HepG2 (cell line): ENCODE results near the gene IGHMBP2. TPM values are rescaled to one million over a fixed set of nuclear protein-coding genes. Genes with fewer than 3 reads are reported as not detected.

Source experiments
- ATAC-seq: fragments of 200-7000 bp; cut with Tn5 transposase; 3 replicates; pipeline ENCODE4 v1.9.1; 2020; ENCODE audit warnings: mild to moderate bottlenecking, moderate library complexity
- BruUV-seq: library from RNA; stranded (reverse); fragments of 400-500 nt; replicated peaks from 2 replicates; lab custom pipeline; 2021; lab: Mats Ljungman, UMichigan
- CTCF ChIA-PET: fragments of 300-600 bp; formaldehyde crosslinking; extraction: SDS; loops from one replicate; lab custom pipeline; 2021; ENCODE audit warnings: low total read pairs, inconsistent platforms, low intra/inter-chr PET ratio; lab: Yijun Ruan, JAX
- POLR2A ChIA-PET: fragments of 350-600 bp; sonication (Branson Sonifier 250); formaldehyde crosslinking; loops from one replicate; lab custom pipeline; 2020; ENCODE audit warnings: antibody characterized with exemption, inconsistent platforms; lab: Yijun Ruan, JAX
- DNase-seq: peaks from one replicate; pipeline ENCODE4 v3.0.0-alpha.2; 2015; ENCODE audit warnings: low spot score
- FAIRE-seq: peaks from 3 replicates; lab custom pipeline; 2011; peaks lifted over from hg19 to GRCh38; lab: Jason Lieb, UNC
- H2AFZ ChIP-seq: one replicate; pipeline ENCODE4 v1.6.1; 2011; ENCODE audit warnings: low read length, inconsistent platforms
- H3K27ac ChIP-seq: fragments of 300-600 bp; 3 replicates; pipeline ENCODE4 v1.8.0; 2011; ENCODE audit warnings: mixed run types, mild to moderate bottlenecking, mixed read lengths, low read length, inconsistent platforms; ENCODE audit not compliant: insufficient read depth; ENCODE audit errors: extremely low read length
- H3K27me3 ChIP-seq, 2 experiments: fragments of 200-600 bp in 1 of 2; 2 replicates in 1 of 2; 3 replicates in 1 of 2; pipeline versions ENCODE4 v1.6.0 to v1.8.0; 2011; ENCODE audit warnings: low read length in 2 of 2, mild to moderate bottlenecking in 2 of 2, moderate library complexity in 2 of 2, inconsistent platforms in 1 of 2; ENCODE audit not compliant: insufficient read depth in 2 of 2, control insufficient read depth in 1 of 2
- H3K36me3 ChIP-seq, 2 experiments: fragments of 200-600 bp in 1 of 2; replicated peaks in 1 of 2; 2 replicates in 1 of 2; 3 replicates in 1 of 2; pipeline versions ENCODE4 v1.5.1 to v1.8.0; 2011; ENCODE audit warnings: low read length in 2 of 2, inconsistent platforms in 1 of 2; ENCODE audit not compliant: insufficient read depth in 2 of 2, control insufficient read depth in 1 of 2
- H3K4me1 ChIP-seq: 2 replicates; pipeline ENCODE4 v1.5.1; 2012; ENCODE audit warnings: low read length, inconsistent platforms; ENCODE audit not compliant: insufficient read depth
- H3K4me2 ChIP-seq: 2 replicates; pipeline ENCODE4 v1.6.0; 2011; ENCODE audit warnings: low read depth, low read length, inconsistent platforms
- H3K4me3 ChIP-seq, 3 experiments: fragments of 200-600 bp in 1 of 3; sonication (generic), shearing (Covaris generic) in 1 of 3; replicated peaks in 1 of 3; 2 replicates each; pipeline ENCODE4 v1.5.1; 2011 to 2016; ENCODE audit warnings: low read length in 3 of 3, inconsistent platforms in 2 of 3, low read depth in 2 of 3, mild to moderate bottlenecking in 2 of 3, control low read depth in 1 of 3, mixed read lengths in 1 of 3; ENCODE audit not compliant: insufficient read depth in 1 of 3
- H3K79me2 ChIP-seq: one replicate; pipeline ENCODE4 v1.6.1; 2011; ENCODE audit warnings: low read length, inconsistent platforms; ENCODE audit not compliant: insufficient read depth
- H3K9ac ChIP-seq: 2 replicates; pipeline ENCODE4 v1.6.0; 2011; ENCODE audit warnings: mild to moderate bottlenecking, low read depth, low read length, inconsistent platforms; ENCODE audit not compliant: insufficient read depth
- H3K9me3 ChIP-seq: 2 replicates; pipeline ENCODE4 v1.5.1; 2012; ENCODE audit warnings: mild to moderate bottlenecking, low read length
- H4K20me1 ChIP-seq: 2 replicates; pipeline ENCODE4 v1.6.0; 2011; ENCODE audit warnings: inconsistent platforms, mild to moderate bottlenecking, low read length, moderate library complexity; ENCODE audit not compliant: insufficient read depth
- ETV5 ChIP-seq: IDR thresholded peaks from 2 replicates; pipeline ENCODE4 v1.6.1; 2018; ENCODE audit warnings: missing biosample characterization, missing genetic modification reagents, inconsistent platforms, borderline replicate concordance
- MEIS1 ChIP-seq: sonication (generic); formaldehyde crosslinking; IDR thresholded peaks from 2 replicates; pipeline ENCODE4 v1.9.0; 2021; ENCODE audit warnings: mild to moderate bottlenecking, missing genetic modification reagents, moderate library complexity, borderline replicate concordance
- SMYD3 ChIP-seq: sonication (generic); formaldehyde crosslinking; IDR thresholded peaks from 2 replicates; pipeline ENCODE4 v1.8.1; 2023; ENCODE audit warnings: mild to moderate bottlenecking, missing genetic modification reagents
- ZNF12 ChIP-seq: sonication (generic); formaldehyde crosslinking; IDR thresholded peaks from 2 replicates; pipeline ENCODE4 v1.5.0; 2020; ENCODE audit warnings: missing genetic modification reagents
- ZNF652 ChIP-seq: IDR thresholded peaks from 2 replicates; pipeline ENCODE4 v1.6.1; 2016; ENCODE audit warnings: low read depth, borderline replicate concordance
- WGBS: methylation state at CpG from one replicate; pipeline ENCODE4 v1.1.6; 2017; ENCODE audit warnings: low lambda C conversion rate; 5-methylcytosine and 5-hydroxymethylcytosine counted together
- in situ Hi-C: cut with HindIII; loops from 2 replicates; pipeline ENCODE4 v1.10.0; 2017; ENCODE audit warnings: low pct_unique_long_range_greater_than_20kb; ENCODE audit not compliant: extremely low pct_ligation_motif_present
- intact Hi-C: fragments of 100-400 bp; cut with micrococcal nuclease; formaldehyde crosslinking; loops from one replicate; pipeline ENCODE4 v1.10.0; 2022; ENCODE audit not compliant: unreplicated experiment
- polyA plus RNA-seq, 8 experiments: library from polyadenylated mRNA; depleted of rRNA in 3 of 8; stranded (reverse) in 7 of 8; unstranded in 1 of 8; fragments of >200 nt; fragmentation: Illumina TruSeq in 4 of 8; extraction: Trizol in 4 of 8; gene quantifications; 2 replicates each; pipeline versions ENCODE4 v1.2.1 to v1.2.3, GENCODE V29; 2011 to 2016; ENCODE audit warnings: low read depth in 4 of 8, missing spikeins in 1 of 8, mixed read lengths in 1 of 8; ENCODE audit not compliant: insufficient read depth in 1 of 8
- total RNA-seq, 5 experiments: library from RNA; depleted of rRNA; stranded (reverse); fragments of >200 nt; fragmentation: Illumina TruSeq; extraction: Trizol; gene quantifications; 2 replicates each; pipeline ENCODE4 v1.2.3, GENCODE V29; 2016; ENCODE audit warnings: low read depth in 1 of 5
- TF ChIP-seq, protein P1 (sequence below): sonication (generic); IDR thresholded peaks from 2 replicates; pipeline ENCODE4 v1.6.1; 2016; ENCODE audit warnings: low read depth, borderline replicate concordance
- TF ChIP-seq, protein P2 (sequence below): sonication (generic); formaldehyde crosslinking; IDR thresholded peaks from 2 replicates; pipeline ENCODE4 v1.5.1; 2020; ENCODE audit warnings: mild to moderate bottlenecking, moderate library complexity, missing genetic modification reagents
- TF ChIP-seq, protein P3 (sequence below): sonication (generic); formaldehyde crosslinking; IDR thresholded peaks from 2 replicates; pipeline ENCODE4 v1.5.1; 2020; ENCODE audit warnings: missing genetic modification reagents, mild to moderate bottlenecking, borderline replicate concordance
- TF ChIP-seq, protein P4 (sequence below): sonication (generic); formaldehyde crosslinking; IDR thresholded peaks from 2 replicates; pipeline ENCODE4 v1.4.0; 2020; ENCODE audit warnings: missing genetic modification reagents

The IGHMBP2 gene
- total and polyA plus RNA-seq, 2 of the 13 experiments (the other 11 are each of a cell fraction or from before 2014, with no cell fraction given), result 8.9 to 9.9 TPM

DNA sequence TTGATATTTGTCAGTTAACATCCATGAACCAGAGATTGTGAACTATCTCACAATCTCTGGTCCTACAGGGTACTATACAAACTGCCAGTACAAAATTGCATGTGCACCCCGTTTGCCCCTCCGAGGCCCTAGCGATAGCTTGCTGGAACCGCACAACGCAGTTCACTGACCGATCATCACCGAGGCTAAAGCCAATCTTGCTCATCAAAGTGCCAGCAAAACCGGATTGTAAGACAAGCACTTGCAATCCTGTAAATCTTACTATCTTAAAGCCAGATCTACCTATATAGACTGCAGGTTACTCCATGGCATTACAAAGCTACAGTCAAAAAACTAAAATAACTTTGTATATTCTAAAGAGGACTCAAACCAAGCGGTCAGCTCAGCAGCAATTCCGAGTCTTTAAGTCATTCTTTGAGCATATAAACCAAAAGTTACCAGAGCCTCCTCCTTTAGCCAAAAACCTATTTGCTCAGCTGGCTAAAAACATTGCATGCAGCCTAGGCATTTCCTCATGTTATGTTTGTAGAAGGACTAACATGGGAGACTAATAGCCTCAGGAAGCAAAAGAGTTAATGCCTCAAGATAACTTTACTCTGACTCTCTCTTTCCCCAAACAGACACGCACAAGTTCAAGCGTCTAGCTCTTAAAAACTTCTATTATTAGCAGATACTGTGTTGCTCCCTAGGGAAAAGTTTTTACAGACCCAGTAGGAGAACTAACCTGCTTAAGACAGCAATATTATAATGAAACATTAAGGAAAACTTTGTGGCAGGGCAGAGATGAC is 31.3 kb upstream of the IGHMBP2 start:
- H3K79me2 ChIP-seq, result no peaks in the 10 kb centered on the region
- 45% methylated on average over 12 of the region's 12 CpGs for WGBS
- ATAC-seq (no peak), DNase-seq (no peak), FAIRE-seq (no peak)
- H3K27ac ChIP-seq, result no peak overlapping the region
- intact Hi-C loops (no loop called here), in situ Hi-C loops (no loop called here)
- ChIA-PET POLR2A (no interaction called here), CTCF (no interaction called here)
- BruUV-seq, result no TSS peak
- no peaks in the 10 kb centered on the region for H3K36me3 ChIP-seq
- no peak overlapping the region for H3K4me3 ChIP-seq
- no peak overlapping the region for H3K9ac ChIP-seq
- H4K20me1 ChIP-seq, result no peaks in the 10 kb centered on the region
- H3K27me3 ChIP-seq, result peaks cover 2 to 22% of the 10 kb centered on the region in 2 experiments; a peak in 3 of 5 replicates
- peaks cover 45% of the 10 kb centered on the region for H3K4me1 ChIP-seq
- H3K4me2 ChIP-seq, result no peak overlapping the region
- H2AFZ ChIP-seq, result no peak overlapping the region
- H3K9me3 ChIP-seq, result no peaks in the 10 kb centered on the region
- TF ChIP-seq SMYD3 (CRISPR knock-in tag) (no peak), ZNF652 (CRISPR knock-in tag) (peak; percentile 74)
- TF ChIP-seq, protein P1, sequence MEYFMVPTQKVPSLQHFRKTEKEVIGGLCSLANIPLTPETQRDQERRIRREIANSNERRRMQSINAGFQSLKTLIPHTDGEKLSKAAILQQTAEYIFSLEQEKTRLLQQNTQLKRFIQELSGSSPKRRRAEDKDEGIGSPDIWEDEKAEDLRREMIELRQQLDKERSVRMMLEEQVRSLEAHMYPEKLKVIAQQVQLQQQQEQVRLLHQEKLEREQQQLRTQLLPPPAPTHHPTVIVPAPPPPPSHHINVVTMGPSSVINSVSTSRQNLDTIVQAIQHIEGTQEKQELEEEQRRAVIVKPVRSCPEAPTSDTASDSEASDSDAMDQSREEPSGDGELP, result peak; percentile 43; the same call in 1 of the 2 replicates
- TF ChIP-seq, all 625 proteins: peak for 2

DNA sequence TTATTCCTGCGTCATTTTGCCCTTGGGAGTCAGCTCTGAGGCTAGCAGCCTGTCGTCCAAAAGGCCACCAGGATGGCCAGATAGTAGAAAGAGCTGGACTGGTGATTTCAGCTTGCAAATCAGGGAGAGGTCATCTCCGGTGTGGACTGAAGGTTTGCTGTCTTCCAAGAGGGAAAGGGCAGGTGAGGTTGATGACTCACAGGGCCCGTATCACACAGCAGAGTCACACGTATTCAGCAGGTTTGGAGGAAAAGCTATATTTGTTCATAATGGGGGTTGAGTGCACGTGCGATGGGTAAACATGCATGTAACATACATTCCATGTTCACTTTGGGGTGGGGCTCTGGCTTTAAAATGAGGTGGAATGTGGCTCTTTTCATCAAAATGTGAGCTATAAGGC is 25.7 kb upstream of the IGHMBP2 start:
- peak; percentile 34 for DNase-seq
- peak overlapping the region; percentile 10 for H3K27ac ChIP-seq
- no peak overlapping the region for H3K4me3 ChIP-seq
- H3K9ac ChIP-seq, result no peak overlapping the region
- H3K4me2 ChIP-seq, result peak overlapping the region; percentile 38; the same call in 1 of the 2 replicates
- H4K20me1 ChIP-seq, result no peaks in the 10 kb centered on the region
- no peaks in the 10 kb centered on the region; a peak in 1 of 5 replicates for H3K36me3 ChIP-seq
- ChIA-PET CTCF (no interaction called here), POLR2A (interaction anchor here (1.3 kb wide), 1 partner anchor 33 kb away, joined by 8 read pairs; no protein-coding TSS in a partner anchor)
- in situ Hi-C loops (loop anchor here (25.0 kb wide), 1 partner anchor 241 kb away; no protein-coding TSS in a partner anchor), intact Hi-C loops (no loop called here)
- no peak for FAIRE-seq
- BruUV-seq, result no TSS peak
- peaks cover 20% of the 10 kb centered on the region for H3K4me1 ChIP-seq
- ATAC-seq, result peak; percentile 53
- no peak overlapping the region for H2AFZ ChIP-seq
- no peaks in the 10 kb centered on the region for H3K9me3 ChIP-seq
- no peaks in the 10 kb centered on the region for H3K79me2 ChIP-seq
- H3K27me3 ChIP-seq, result no peaks in the 10 kb centered on the region
- WGBS, result 47% methylated on average over 7 of the region's 7 CpGs
- TF ChIP-seq MEIS1 (CRISPR knock-in tag) (no peak), ZNF12 (no peak), ETV5 (CRISPR knock-in tag) (peak; percentile 40; the same call in 1 of the 2 replicates)
- TF ChIP-seq, protein P2, sequence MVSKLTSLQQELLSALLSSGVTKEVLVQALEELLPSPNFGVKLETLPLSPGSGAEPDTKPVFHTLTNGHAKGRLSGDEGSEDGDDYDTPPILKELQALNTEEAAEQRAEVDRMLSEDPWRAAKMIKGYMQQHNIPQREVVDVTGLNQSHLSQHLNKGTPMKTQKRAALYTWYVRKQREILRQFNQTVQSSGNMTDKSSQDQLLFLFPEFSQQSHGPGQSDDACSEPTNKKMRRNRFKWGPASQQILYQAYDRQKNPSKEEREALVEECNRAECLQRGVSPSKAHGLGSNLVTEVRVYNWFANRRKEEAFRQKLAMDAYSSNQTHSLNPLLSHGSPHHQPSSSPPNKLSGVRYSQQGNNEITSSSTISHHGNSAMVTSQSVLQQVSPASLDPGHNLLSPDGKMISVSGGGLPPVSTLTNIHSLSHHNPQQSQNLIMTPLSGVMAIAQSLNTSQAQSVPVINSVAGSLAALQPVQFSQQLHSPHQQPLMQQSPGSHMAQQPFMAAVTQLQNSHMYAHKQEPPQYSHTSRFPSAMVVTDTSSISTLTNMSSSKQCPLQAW (CRISPR knock-in tag), result 0 out of 2 replicates have a peak, but pooled peaks have one; percentile 33
- TF ChIP-seq, protein P3, sequence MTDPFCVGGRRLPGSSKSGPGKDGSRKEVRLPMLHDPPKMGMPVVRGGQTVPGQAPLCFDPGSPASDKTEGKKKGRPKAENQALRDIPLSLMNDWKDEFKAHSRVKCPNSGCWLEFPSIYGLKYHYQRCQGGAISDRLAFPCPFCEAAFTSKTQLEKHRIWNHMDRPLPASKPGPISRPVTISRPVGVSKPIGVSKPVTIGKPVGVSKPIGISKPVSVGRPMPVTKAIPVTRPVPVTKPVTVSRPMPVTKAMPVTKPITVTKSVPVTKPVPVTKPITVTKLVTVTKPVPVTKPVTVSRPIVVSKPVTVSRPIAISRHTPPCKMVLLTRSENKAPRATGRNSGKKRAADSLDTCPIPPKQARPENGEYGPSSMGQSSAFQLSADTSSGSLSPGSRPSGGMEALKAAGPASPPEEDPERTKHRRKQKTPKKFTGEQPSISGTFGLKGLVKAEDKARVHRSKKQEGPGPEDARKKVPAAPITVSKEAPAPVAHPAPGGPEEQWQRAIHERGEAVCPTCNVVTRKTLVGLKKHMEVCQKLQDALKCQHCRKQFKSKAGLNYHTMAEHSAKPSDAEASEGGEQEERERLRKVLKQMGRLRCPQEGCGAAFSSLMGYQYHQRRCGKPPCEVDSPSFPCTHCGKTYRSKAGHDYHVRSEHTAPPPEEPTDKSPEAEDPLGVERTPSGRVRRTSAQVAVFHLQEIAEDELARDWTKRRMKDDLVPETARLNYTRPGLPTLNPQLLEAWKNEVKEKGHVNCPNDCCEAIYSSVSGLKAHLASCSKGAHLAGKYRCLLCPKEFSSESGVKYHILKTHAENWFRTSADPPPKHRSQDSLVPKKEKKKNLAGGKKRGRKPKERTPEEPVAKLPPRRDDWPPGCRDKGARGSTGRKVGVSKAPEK, result no peak
- TF ChIP-seq, protein P4, sequence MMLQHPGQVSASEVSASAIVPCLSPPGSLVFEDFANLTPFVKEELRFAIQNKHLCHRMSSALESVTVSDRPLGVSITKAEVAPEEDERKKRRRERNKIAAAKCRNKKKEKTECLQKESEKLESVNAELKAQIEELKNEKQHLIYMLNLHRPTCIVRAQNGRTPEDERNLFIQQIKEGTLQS (CRISPR knock-in tag), result 0 out of 2 replicates have a peak, but pooled peaks have one; percentile 18
